H1 (cell line): Measurements from ENCODE around the gene ESCO1. TPM values are rescaled to one million over a fixed set of nuclear protein-coding genes. Genes with fewer than 3 reads are reported as not detected.

Source experiments
- CTCF ChIA-PET: fragments of 300-600 bp; sonication (Branson Sonifier 250); formaldehyde crosslinking; loops from one replicate; lab custom pipeline; 2021; ENCODE audit not compliant: partially characterized antibody; lab: Charles Lee
- POLR2A ChIA-PET: fragments of 300-600 bp; sonication (Branson Sonifier 250); formaldehyde crosslinking; loops from one replicate; lab custom pipeline; 2021; ENCODE audit warnings: inconsistent platforms; ENCODE audit not compliant: partially characterized antibody; lab: Charles Lee
- DNase-seq, 2 experiments: peaks; one replicate each; pipeline versions ENCODE4 v3.0.0 to v3.0.0-alpha.2; 2010 to 2022; ENCODE audit warnings: low spot score in 2 of 2, low read depth in 1 of 2, mixed read lengths in 1 of 2
- FAIRE-seq: peaks from 2 replicates; lab custom pipeline; 2011; peaks lifted over from hg19 to GRCh38; lab: Jason Lieb, UNC
- H2AFZ ChIP-seq: 2 replicates; pipeline ENCODE4 v1.8.1; 2012; ENCODE audit warnings: low read length, inconsistent platforms
- H2AK5ac ChIP-seq: 2 replicates; pipeline ENCODE4 v1.6.1; 2013; ENCODE audit warnings: low read depth, low read length
- H2BK120ac ChIP-seq: replicated peaks from 2 replicates; pipeline ENCODE3; 2013; ENCODE audit warnings: low read depth, low read length, inconsistent platforms
- H2BK12ac ChIP-seq: 2 replicates; pipeline ENCODE4 v1.6.1; 2013; ENCODE audit warnings: low read depth, low read length
- H2BK15ac ChIP-seq: 2 replicates; pipeline ENCODE4 v1.6.1; 2013; ENCODE audit warnings: low read length
- H2BK20ac ChIP-seq: 2 replicates; pipeline ENCODE4 v1.6.1; 2013; ENCODE audit warnings: low read length
- H2BK5ac ChIP-seq: 2 replicates; pipeline ENCODE4 v1.6.1; 2013; ENCODE audit warnings: low read depth, low read length
- H3K14ac ChIP-seq: 2 replicates; pipeline ENCODE4 v1.6.1; 2013; ENCODE audit warnings: inconsistent platforms; ENCODE audit not compliant: insufficient read length
- H3K18ac ChIP-seq: 2 replicates; pipeline ENCODE4 v1.6.1; 2013; ENCODE audit warnings: low read length; ENCODE audit errors: extremely low read depth
- H3K23ac ChIP-seq: 2 replicates; pipeline ENCODE4 v1.6.1; 2013; ENCODE audit warnings: inconsistent platforms; ENCODE audit not compliant: insufficient read length
- H3K23me2 ChIP-seq: 2 replicates; pipeline ENCODE4 v1.6.1; 2013; ENCODE audit warnings: low read depth, low read length
- H3K27ac ChIP-seq: 2 replicates; pipeline ENCODE4 v1.6.1; 2011; ENCODE audit warnings: low read depth, low read length, inconsistent platforms
- H3K27me3 ChIP-seq, 4 experiments: replicated peaks in 1 of 4; 1 replicate in 1 of 4; 2 replicates in 3 of 4; pipeline versions ENCODE4 v1.6.1 to v1.8.1; 2011 to 2013; ENCODE audit warnings: low read length in 3 of 4, mild to moderate bottlenecking in 3 of 4, inconsistent platforms in 2 of 4, mixed read lengths in 2 of 4, moderate library complexity in 1 of 4; ENCODE audit not compliant: control insufficient read depth in 3 of 4, insufficient read depth in 3 of 4; ENCODE audit errors: extremely low read depth in 1 of 4
- H3K36me3 ChIP-seq, 4 experiments: 2 replicates each; pipeline versions ENCODE4 v1.6.1 to v1.8.1; 2011 to 2013; ENCODE audit warnings: mild to moderate bottlenecking in 4 of 4, low read length in 3 of 4, moderate library complexity in 2 of 4, control low read depth in 1 of 4, inconsistent platforms in 1 of 4; ENCODE audit not compliant: insufficient read depth in 4 of 4, control insufficient read depth in 2 of 4
- H3K4ac ChIP-seq: replicated peaks from 2 replicates; pipeline ENCODE3; 2013; ENCODE audit warnings: low read length, low read depth, mixed read lengths, inconsistent platforms; ENCODE audit not compliant: insufficient read length
- H3K4me1 ChIP-seq, 4 experiments: replicated peaks in 1 of 4; 1 replicate in 1 of 4; 2 replicates in 3 of 4; pipeline versions ENCODE4 v1.6.1 to v1.8.1; 2011 to 2013; ENCODE audit warnings: low read length in 3 of 4, inconsistent platforms in 2 of 4, mixed read lengths in 1 of 4; ENCODE audit not compliant: insufficient read depth in 4 of 4, control insufficient read depth in 3 of 4
- H3K4me2 ChIP-seq, 2 experiments: 2 replicates each; pipeline versions ENCODE4 v1.6.1 to v1.8.1; 2011 to 2013; ENCODE audit warnings: low read depth in 2 of 2, low read length in 2 of 2, control low read depth in 1 of 2, inconsistent platforms in 1 of 2, mild to moderate bottlenecking in 1 of 2; ENCODE audit not compliant: insufficient read depth in 1 of 2
- H3K4me3 ChIP-seq, 4 experiments: fragments of 200-600, 300-600 bp in 1 of 4; sonication (generic), shearing (Covaris generic), sonication (Bioruptor Twin) in 1 of 4; 2 replicates each; pipeline versions ENCODE4 v1.5.1 to v1.8.1; 2011 to 2016; ENCODE audit warnings: low read length in 4 of 4, low read depth in 3 of 4, control low read depth in 2 of 4, inconsistent platforms in 2 of 4, mild to moderate bottlenecking in 2 of 4, mixed read lengths in 1 of 4, moderate library complexity in 1 of 4; ENCODE audit not compliant: insufficient read depth in 2 of 4; ENCODE audit errors: extremely low read depth in 1 of 4
- H3K56ac ChIP-seq: replicated peaks from 2 replicates; pipeline ENCODE3; 2013; ENCODE audit warnings: low read depth, mild to moderate bottlenecking, mixed read lengths, low read length, inconsistent platforms; ENCODE audit not compliant: insufficient read length
- H3K79me1 ChIP-seq: 2 replicates; pipeline ENCODE4 v1.6.1; 2013; ENCODE audit warnings: low read depth, low read length, control low read depth
- H3K79me2 ChIP-seq, 2 experiments: 2 replicates each; pipeline versions ENCODE4 v1.6.1 to v1.8.1; 2012 to 2013; ENCODE audit warnings: low read length in 2 of 2, mild to moderate bottlenecking in 2 of 2, inconsistent platforms in 1 of 2; ENCODE audit not compliant: insufficient read depth in 2 of 2, control insufficient read depth in 1 of 2
- H3K9ac ChIP-seq, 4 experiments: replicated peaks in 1 of 4; 1 replicate in 1 of 4; 2 replicates in 3 of 4; pipeline versions ENCODE4 v1.6.1 to v1.8.1; 2011 to 2013; ENCODE audit warnings: low read depth in 3 of 4, low read length in 3 of 4, control low read depth in 2 of 4, mild to moderate bottlenecking in 2 of 4, moderate library complexity in 2 of 4, inconsistent platforms in 1 of 4; ENCODE audit errors: extremely low read depth in 1 of 4
- H3K9me3 ChIP-seq, 2 experiments: 2 replicates each; pipeline versions ENCODE4 v1.6.1 to v1.8.1; 2012 to 2013; ENCODE audit warnings: mild to moderate bottlenecking in 2 of 2, moderate library complexity in 2 of 2, control low read depth in 1 of 2, inconsistent platforms in 1 of 2, low read depth in 1 of 2, low read length in 1 of 2, mixed read lengths in 1 of 2; ENCODE audit not compliant: insufficient read depth in 2 of 2
- H4K20me1 ChIP-seq, 2 experiments: replicated peaks in 1 of 2; 2 replicates each; pipeline versions ENCODE3 to v1.8.1; 2011 to 2013; ENCODE audit warnings: inconsistent platforms in 2 of 2, low read length in 2 of 2, mild to moderate bottlenecking in 1 of 2; ENCODE audit not compliant: insufficient read depth in 2 of 2, control insufficient read depth in 1 of 2
- H4K5ac ChIP-seq: 2 replicates; pipeline ENCODE4 v1.6.1; 2013; ENCODE audit warnings: low read length, low read depth, mixed read lengths, inconsistent platforms; ENCODE audit not compliant: insufficient read length
- H4K8ac ChIP-seq: 2 replicates; pipeline ENCODE4 v1.8.0; 2013; ENCODE audit warnings: mild to moderate bottlenecking, moderate library complexity, low read length, inconsistent platforms; ENCODE audit not compliant: insufficient read depth; ENCODE audit errors: extremely low read depth
- H4K91ac ChIP-seq: replicated peaks from 2 replicates; pipeline ENCODE3; 2013; ENCODE audit warnings: low read length, mixed read lengths, inconsistent platforms; ENCODE audit not compliant: insufficient read length
- CEBPB ChIP-seq: IDR thresholded peaks from 2 replicates; pipeline ENCODE4 v1.6.1; 2012; ENCODE audit warnings: low read depth, low read length
- CHD1 ChIP-seq: IDR thresholded peaks from 2 replicates; pipeline ENCODE4 v1.6.1; 2012; ENCODE audit warnings: low read depth, low read length, improper control_type of control experiment
- CHD2 ChIP-seq: IDR thresholded peaks from 2 replicates; pipeline ENCODE4 v1.6.1; 2012; ENCODE audit warnings: low read length, improper control_type of control experiment
- CTBP2 ChIP-seq: IDR thresholded peaks from 2 replicates; pipeline ENCODE4 v1.7.0; 2011; ENCODE audit warnings: borderline replicate concordance, mild to moderate bottlenecking, moderate library complexity, mixed read lengths, low read length; ENCODE audit not compliant: insufficient read depth, insufficient read length
- EGR1 ChIP-seq: IDR thresholded peaks from 2 replicates; pipeline ENCODE4 v1.6.1; 2011; ENCODE audit warnings: low read depth, low read length, borderline replicate concordance
- GTF2F1 ChIP-seq: IDR thresholded peaks from 2 replicates; pipeline ENCODE4 v1.6.1; 2012; ENCODE audit warnings: low read depth, low read length, improper control_type of control experiment, borderline replicate concordance
- HDAC2 ChIP-seq, 2 experiments: fragments of 300-600 bp in 1 of 2; sonication (generic) in 1 of 2; IDR thresholded peaks; 2 replicates each; pipeline ENCODE4 v1.6.1; 2011 to 2012; ENCODE audit warnings: low read depth in 2 of 2, low read length in 2 of 2, mild to moderate bottlenecking in 2 of 2, moderate library complexity in 2 of 2, borderline replicate concordance in 1 of 2, inconsistent platforms in 1 of 2
- JUND ChIP-seq: IDR thresholded peaks from 2 replicates; pipeline ENCODE4 v1.6.1; 2011; ENCODE audit warnings: mild to moderate bottlenecking, improper control_type of control experiment, low read length
- KDM1A ChIP-seq: fragments of 200-600, 300-600 bp; sonication (generic); IDR thresholded peaks from 2 replicates; pipeline ENCODE4 v1.7.1; 2016; ENCODE audit warnings: mild to moderate bottlenecking, low read length, borderline replicate concordance
- MAFK ChIP-seq: IDR thresholded peaks from 2 replicates; pipeline ENCODE4 v1.6.1; 2012; ENCODE audit warnings: low read depth, mild to moderate bottlenecking, improper control_type of control experiment, low read length
- RAD21 ChIP-seq, 2 experiments: IDR thresholded peaks in 1 of 2; conservative IDR thresholded peaks in 1 of 2; 2 replicates each; pipeline ENCODE4 v1.6.1; 2011; ENCODE audit warnings: low read depth in 2 of 2, low read length in 2 of 2, improper control_type of control experiment in 1 of 2, inconsistent platforms in 1 of 2, mild to moderate bottlenecking in 1 of 2, moderate library complexity in 1 of 2
- SIN3A ChIP-seq, 2 experiments: IDR thresholded peaks in 1 of 2; conservative IDR thresholded peaks in 1 of 2; 2 replicates each; pipeline ENCODE4 v1.6.1; 2011 to 2012; ENCODE audit warnings: low read length in 2 of 2, improper control_type of control experiment in 1 of 2, low read depth in 1 of 2, mild to moderate bottlenecking in 1 of 2
- TEAD4 ChIP-seq: IDR thresholded peaks from 2 replicates; pipeline ENCODE4 v1.6.1; 2012; ENCODE audit warnings: low read depth, low read length, inconsistent platforms, mixed read lengths
- WGBS, 2 experiments: shearing (Covaris generic) in 1 of 2; methylation state at CpG; one replicate each; pipeline versions ENCODE4 v1.1.6 to v1.1.7; 2013 to 2015; ENCODE audit warnings: low lambda C conversion rate in 2 of 2, mixed read lengths in 2 of 2, inconsistent platforms in 1 of 2, low coverage in 1 of 2, missing lambda C conversion rate in 1 of 2; ENCODE audit not compliant: insufficient replicate concordance in 2 of 2, insufficient coverage in 1 of 2, insufficient read length in 1 of 2; ENCODE audit errors: extremely low coverage in 1 of 2, missing lambda C conversion rate in 1 of 2; 5-methylcytosine and 5-hydroxymethylcytosine counted together
- polyA plus RNA-seq, 7 experiments: library from polyadenylated mRNA; depleted of rRNA in 3 of 7; stranded (reverse) in 5 of 7; unstranded in 2 of 7; fragments of >200 nt in 5 of 7; fragments of 200-250 nt in 2 of 7; gene quantifications; 1 replicate in 5 of 7; 2 replicates in 1 of 7; 4 replicates in 1 of 7; pipeline versions ENCODE4 v1.2.1 to v1.2.3, GENCODE V29; 2011 to 2013; ENCODE audit warnings: missing spikeins in 2 of 7, mixed read lengths in 2 of 7
- total RNA-seq: library from RNA; stranded (reverse); fragmentation: NEBNext Ultra II Directional; extraction: Animal tissue kit (Norgen Biotek cat#: 25700); gene quantifications from 2 replicates; pipeline ENCODE4 v1.2.1, GENCODE V29; 2021
- TF ChIP-seq, protein P1 (sequence below): IDR thresholded peaks from 2 replicates; pipeline ENCODE4 v1.6.1; 2012; ENCODE audit warnings: inconsistent platforms

ESCO1 gene
- total and polyA plus RNA-seq, 2 of the 8 experiments (the other 6 are each of a cell fraction or from before 2014, with no cell fraction given), result 5.8 to 48.3 TPM

DNA sequence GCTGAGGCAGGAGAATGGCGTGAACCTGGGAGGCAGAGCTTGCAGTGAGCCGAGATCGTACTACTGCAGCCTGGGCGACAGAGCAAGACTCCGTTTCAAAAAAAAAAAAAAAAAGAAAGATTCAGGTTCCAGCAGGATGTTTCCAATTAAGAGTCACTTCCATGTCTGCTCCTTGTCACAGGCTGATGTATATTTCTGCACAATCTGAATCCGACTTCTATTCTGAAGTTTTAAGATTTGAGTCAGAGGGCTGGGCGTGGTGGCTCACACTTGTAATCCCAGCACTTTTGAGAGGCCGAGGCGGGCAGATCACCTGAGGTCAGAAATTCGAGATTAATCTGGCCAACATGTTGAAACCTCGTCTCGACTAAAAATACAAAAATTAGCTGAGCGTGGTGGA lies 36.3 kb upstream of the ESCO1 start:
- no peaks in the 10 kb centered on the region for H3K4me1 ChIP-seq
- peaks cover 0 to 15% (median 4%) of the 10 kb centered on the region in 4 experiments; a peak in 4 of 8 replicates for H3K36me3 ChIP-seq
- no peak overlapping the region for H2BK120ac ChIP-seq
- no peaks in the 10 kb centered on the region for H3K9me3 ChIP-seq
- no peak overlapping the region for H2BK12ac ChIP-seq
- CTCF ChIA-PET, result interaction anchor here (0.6 kb wide), 1 partner anchor 74 kb away, joined by 3 read pairs; no protein-coding TSS in a partner anchor
- H3K14ac ChIP-seq, result no peak overlapping the region
- no peak overlapping the region for H4K8ac ChIP-seq
- H3K18ac ChIP-seq, result no peak overlapping the region
- no peaks in the 10 kb centered on the region for H3K79me2 ChIP-seq
- no peak overlapping the region for H2BK20ac ChIP-seq
- no peak overlapping the region for H4K5ac ChIP-seq
- no peak overlapping the region for H3K9ac ChIP-seq
- no peak overlapping the region for H2AFZ ChIP-seq
- no peak overlapping the region for H3K27ac ChIP-seq
- 89% methylated on average over 13 of the region's 13 CpGs; no CpG with 5 or more reads in 1 of the 2 experiments for WGBS, 2 experiments
- no peak overlapping the region for H2BK15ac ChIP-seq
- no peak overlapping the region for H3K23ac ChIP-seq
- no peaks in the 10 kb centered on the region for H3K27me3 ChIP-seq
- no peak for DNase-seq
- no peak overlapping the region for H3K56ac ChIP-seq
- H3K23me2 ChIP-seq, result no peaks in the 10 kb centered on the region
- POLR2A ChIA-PET, result interaction anchor here (0.8 to 1.4 kb wide), 7 partner anchors 10 to 36 kb away, joined by 3 to 4 read pairs (median 4); partner anchors contain the start of gene ESCO1
- H3K4me3 ChIP-seq, result no peak overlapping the region
- no peaks in the 10 kb centered on the region for H4K20me1 ChIP-seq
- H3K4ac ChIP-seq, result no peak overlapping the region
- H3K4me2 ChIP-seq, result no peak overlapping the region
- H2AK5ac ChIP-seq, result no peak overlapping the region
- no peak overlapping the region for H2BK5ac ChIP-seq
- H3K79me1 ChIP-seq, result no peaks in the 10 kb centered on the region
- FAIRE-seq, result no peak
- no peak overlapping the region for H4K91ac ChIP-seq
- TF ChIP-seq, protein P1, sequence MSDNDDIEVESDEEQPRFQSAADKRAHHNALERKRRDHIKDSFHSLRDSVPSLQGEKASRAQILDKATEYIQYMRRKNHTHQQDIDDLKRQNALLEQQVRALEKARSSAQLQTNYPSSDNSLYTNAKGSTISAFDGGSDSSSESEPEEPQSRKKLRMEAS, result no peak
- TF ChIP-seq CEBPB (no peak), CTBP2 (no peak), HDAC2 (IDR thresholded peaks at IDR 0.05; ENCODE audit: borderline replicate concordance in 1 of 2, low read depth in 2 of 2, low read length in 2 of 2) (no peak), MAFK (no peak), KDM1A (no peak), JUND (no peak), GTF2F1 (no peak), SIN3A (conservative IDR thresholded peaks at IDR 0.05 in 1 of 2, IDR thresholded peaks at IDR 0.05 in 1 of 2; ENCODE audit: low read depth in 1 of 2, low read length in 2 of 2) (no peak), CHD2 (no peak), TEAD4 (no peak), EGR1 (no peak), RAD21 (IDR thresholded peaks at IDR 0.05 in 1 of 2, conservative IDR thresholded peaks at IDR 0.05 in 1 of 2; ENCODE audit: low read depth in 2 of 2, low read length in 2 of 2) (no peak), CHD1 (no peak)
